CD4-positive, alpha-beta T cell treated with Interleukin-15 for 4 hours (primary cell): Measurements from ENCODE around the gene LOXL1.
A peak's percentile ranks its signal among the peaks of the same experiment; 100 is the strongest.

ENCODE experiments used
- DNase-seq: peaks from one replicate; pipeline ENCODE4 v3.0.0-alpha.2; 2020; ENCODE audit warnings: low spot score

The LOXL1 gene

GRCh38 chr15:73900095-73900712, 26.1 kb upstream of the LOXL1 start:
- DNase-seq, result no peak

- no peak for DNase-seq
These were observed 25.0 kb upstream of the LOXL1 start for GRCh38 chr15:73901126-73901810.

- no peak for DNase-seq
These were observed 23.9 kb upstream of the LOXL1 start for GRCh38 chr15:73902121-73903020.

- no peak for DNase-seq
These were observed 22.0 kb upstream of the LOXL1 start for GRCh38 chr15:73904026-73904815.

GRCh38 chr15:73905225-73905827, 20.9 kb upstream of the LOXL1 start:
- DNase-seq, result no peak

GRCh38 chr15:73906346-73907034, 19.8 kb upstream of the LOXL1 start:
- no peak for DNase-seq

- no peak for DNase-seq
These were observed 19.2 kb upstream of the LOXL1 start for GRCh38 chr15:73907035-73907408.

- peak; percentile 59 for DNase-seq
These were observed 18.0 kb upstream of the LOXL1 start for GRCh38 chr15:73908030-73908821.

GRCh38 chr15:73908822-73909122, 17.5 kb upstream of the LOXL1 start:
- no peak for DNase-seq

- no peak for DNase-seq
These were observed 16.6 kb upstream of the LOXL1 start for GRCh38 chr15:73909651-73910050.

GRCh38 chr15:73910522-73911303, 15.5 kb upstream of the LOXL1 start:
- DNase-seq, result no peak

- no peak for DNase-seq
These were observed 14.1 kb upstream of the LOXL1 start for GRCh38 chr15:73912030-73912596.

GRCh38 chr15:73914145-73914544, 12.1 kb upstream of the LOXL1 start:
- no peak for DNase-seq

GRCh38 chr15:73915082-73915481, 11.2 kb upstream of the LOXL1 start:
- no peak for DNase-seq

GRCh38 chr15:73918784-73919183, 7.5 kb upstream of the LOXL1 start:
- DNase-seq, result no peak

GRCh38 chr15:73919706-73920105, 6.6 kb upstream of the LOXL1 start:
- DNase-seq, result no peak

GRCh38 chr15:73921254-73921925, 4.9 kb upstream of the LOXL1 start:
- no peak for DNase-seq
